SK-N-SH treated with all-trans-retinoic acid at 6 μM for 48 hours (cell line): ENCODE data around the gene MYO15B.

Source experiments
- ATAC-seq: fragments of 200-7000 bp; cut with Tn5 transposase; 3 replicates; pipeline ENCODE4 v1.9.1; 2020; ENCODE audit warnings: mild to moderate bottlenecking, moderate library complexity
- ARNTL ChIP-seq: fragments of 450-650 bp; formaldehyde crosslinking; IDR thresholded peaks from 2 replicates; pipeline ENCODE4 v1.5.0; 2020; ENCODE audit warnings: low read depth, mild to moderate bottlenecking, moderate library complexity, borderline replicate concordance
- CREB5 ChIP-seq: fragments of 250-450 bp; sonication (Bioruptor Pico); IDR thresholded peaks from 2 replicates; pipeline ENCODE4 v1.5.1; 2020; ENCODE audit warnings: low read depth, mild to moderate bottlenecking, moderate library complexity
- CSRNP3 ChIP-seq: fragments of 250-450 bp; sonication (Bioruptor Pico); IDR thresholded peaks from 2 replicates; pipeline ENCODE4 v1.5.1; 2021; ENCODE audit warnings: mild to moderate bottlenecking, moderate library complexity
- GLIS3 ChIP-seq: fragments of 250-450 bp; sonication (Bioruptor Pico); IDR thresholded peaks from 2 replicates; pipeline ENCODE4 v1.5.0; 2020; ENCODE audit warnings: mild to moderate bottlenecking, moderate library complexity
- POU6F1 ChIP-seq: fragments of 250-450 bp; sonication (Bioruptor Pico); IDR thresholded peaks from 2 replicates; pipeline ENCODE4 v1.8.0; 2021; ENCODE audit warnings: low read depth, mild to moderate bottlenecking, moderate library complexity, borderline replicate concordance
- PPARA ChIP-seq: fragments of 250-450 bp; sonication (Bioruptor Pico); IDR thresholded peaks from 2 replicates; pipeline ENCODE4 v1.5.0; 2020; ENCODE audit warnings: mild to moderate bottlenecking, borderline replicate concordance
- TOX ChIP-seq: fragments of 250-450 bp; sonication (Bioruptor Pico); IDR thresholded peaks from 2 replicates; pipeline ENCODE4 v1.8.0; 2021; ENCODE audit warnings: mild to moderate bottlenecking, moderate library complexity, borderline replicate concordance
- TSHZ2 ChIP-seq: fragments of 250-450 bp; sonication (Bioruptor Pico); IDR thresholded peaks from 2 replicates; pipeline ENCODE4 v1.5.0; 2020; ENCODE audit warnings: mild to moderate bottlenecking, moderate library complexity
- ZC3H10 ChIP-seq: fragments of 250-450 bp; sonication (Bioruptor Pico); IDR thresholded peaks from 2 replicates; pipeline ENCODE4 v1.5.1; 2021; ENCODE audit warnings: mild to moderate bottlenecking, moderate library complexity
- ZFP3 ChIP-seq: fragments of 250-450 bp; sonication (Bioruptor Pico); IDR thresholded peaks from 2 replicates; pipeline ENCODE4 v1.5.0; 2020; ENCODE audit warnings: mild to moderate bottlenecking, moderate library complexity
- ZFP30 ChIP-seq: fragments of 450-650 bp; formaldehyde crosslinking; IDR thresholded peaks from 2 replicates; pipeline ENCODE4 v1.5.0; 2022; ENCODE audit warnings: mild to moderate bottlenecking, moderate library complexity

The MYO15B gene

GRCh38 chr17:75633486-75634375, 46.1 kb downstream of the MYO15B start (continued):
- TF ChIP-seq CSRNP3, result no peak
- TF ChIP-seq TSHZ2, result no peak

GRCh38 chr17:75634376-75634740, 46.8 kb downstream of the MYO15B start:
- no peak for ATAC-seq
- TF ChIP-seq POU6F1 (CRISPR knock-in tag) (no peak), ARNTL (CRISPR knock-in tag) (no peak), ZC3H10 (no peak), CSRNP3 (no peak), TSHZ2 (no peak), TOX (CRISPR knock-in tag) (no peak), ZFP30 (no peak)

- TF ChIP-seq CREB5 (CRISPR knock-in tag) (no peak), PPARA (no peak), TSHZ2 (no peak), TOX (CRISPR knock-in tag) (no peak), ZFP3 (CRISPR knock-in tag) (no peak), GLIS3 (CRISPR knock-in tag) (no peak)
- no peak for ATAC-seq
Observed at GRCh38 chr17:75634754-75635609, 47.4 kb downstream of the MYO15B start.
